ENCODE measurements around the gene CNTN1. TPM values are rescaled to one million over a fixed set of nuclear protein-coding genes. Genes with fewer than 3 reads are reported as not detected.

Gene CNTN1
- polyA plus RNA-seq, 1 donor from 2014 or later = 101 TPM

GRCh38 chr12:40996091-40996490 lies 303.9 kb downstream of the CNTN1 start:
- H3K27ac ChIP-seq (ENCODE audit: low read length) = no peak overlapping the region
- no peaks in the 10 kb centered on the region for H3K36me3 ChIP-seq (ENCODE audit: insufficient read depth, low read length)
- H4K20me1 ChIP-seq (ENCODE audit: insufficient read depth) = no peaks in the 10 kb centered on the region
- no peak for TF ChIP-seq EZH2 (IDR thresholded peaks at IDR 0.05; ENCODE audit: borderline replicate concordance, insufficient read depth, low read length, poor library complexity, severe bottlenecking)
- no peak for TF ChIP-seq EP300 (conservative IDR thresholded peaks at IDR 0.05; ENCODE audit: poor library complexity, severe bottlenecking)
- no peak for TF ChIP-seq SMC3 (conservative IDR thresholded peaks at IDR 0.05; ENCODE audit: poor library complexity)
- TF ChIP-seq CTCF (IDR thresholded peaks at IDR 0.05; ENCODE audit: poor library complexity, severe bottlenecking) = no peak
- TF ChIP-seq MXI1 (conservative IDR thresholded peaks at IDR 0.05; ENCODE audit: poor library complexity, severe bottlenecking) = no peak
- TF ChIP-seq TAF1 (IDR thresholded peaks at IDR 0.05; ENCODE audit: low read depth) = no peak
- TF ChIP-seq POLR2AphosphoS5 (IDR thresholded peaks at IDR 0.05) = no peak
- no peak for TF ChIP-seq REST (IDR thresholded peaks at IDR 0.05; ENCODE audit: borderline replicate concordance)
- no peak for TF ChIP-seq RAD21 (conservative IDR thresholded peaks at IDR 0.05)
- H2AFZ ChIP-seq (ENCODE audit: low read depth, low read length) = no peak overlapping the region
- no peaks in the 10 kb centered on the region for H3K79me2 ChIP-seq (replicated peaks; ENCODE audit: insufficient read depth, low read length)
- no peak overlapping the region for H3K4me3 ChIP-seq (ENCODE audit: low read length)
- H3K9me3 ChIP-seq (ENCODE audit: low read length) = no peaks in the 10 kb centered on the region
- H3K27me3 ChIP-seq (ENCODE audit: insufficient read depth, low read depth, low read length) = no peaks in the 10 kb centered on the region
- H3F3A ChIP-seq (ENCODE audit: insufficient read depth, low read length, poor library complexity, severe bottlenecking) = no peaks in the 10 kb centered on the region
- H3K4me2 ChIP-seq (ENCODE audit: low read length) = no peak overlapping the region
- no peak overlapping the region for H3K9ac ChIP-seq (ENCODE audit: low read length)
- no peaks in the 10 kb centered on the region for H3K9me2 ChIP-seq (ENCODE audit: insufficient read depth, low read length)

GRCh38 chr12:40999210-40999609 lies 307.0 kb downstream of the CNTN1 start:
- Histone ChIP-seq H2AFZ (ENCODE audit: low read depth, low read length) (no peak overlapping the region), H3F3A (ENCODE audit: insufficient read depth, low read length, poor library complexity, severe bottlenecking) (no peaks in the 10 kb centered on the region), H3K9ac (ENCODE audit: low read length) (no peak overlapping the region), H3K4me2 (ENCODE audit: low read length) (no peak overlapping the region), H3K79me2 (replicated peaks; ENCODE audit: insufficient read depth, low read length) (no peaks in the 10 kb centered on the region), H3K27ac (ENCODE audit: low read length) (no peak overlapping the region), H3K27me3 (ENCODE audit: insufficient read depth, low read depth, low read length) (no peaks in the 10 kb centered on the region), H3K9me2 (ENCODE audit: insufficient read depth, low read length) (no peaks in the 10 kb centered on the region), H4K20me1 (ENCODE audit: insufficient read depth) (no peaks in the 10 kb centered on the region), H3K36me3 (ENCODE audit: insufficient read depth, low read length) (no peaks in the 10 kb centered on the region), H3K4me3 (ENCODE audit: low read length) (no peak overlapping the region), H3K9me3 (ENCODE audit: low read length) (peaks cover 5% of the 10 kb centered on the region)
- TF ChIP-seq CTCF (IDR thresholded peaks at IDR 0.05; ENCODE audit: poor library complexity, severe bottlenecking) (no peak), EZH2 (IDR thresholded peaks at IDR 0.05; ENCODE audit: borderline replicate concordance, insufficient read depth, low read length, poor library complexity, severe bottlenecking) (no peak), POLR2AphosphoS5 (IDR thresholded peaks at IDR 0.05) (no peak), SMC3 (conservative IDR thresholded peaks at IDR 0.05; ENCODE audit: poor library complexity) (no peak), REST (IDR thresholded peaks at IDR 0.05; ENCODE audit: borderline replicate concordance) (no peak), MXI1 (conservative IDR thresholded peaks at IDR 0.05; ENCODE audit: poor library complexity, severe bottlenecking) (no peak), TAF1 (IDR thresholded peaks at IDR 0.05; ENCODE audit: low read depth) (no peak), EP300 (conservative IDR thresholded peaks at IDR 0.05; ENCODE audit: poor library complexity, severe bottlenecking) (no peak), RAD21 (conservative IDR thresholded peaks at IDR 0.05) (no peak)

Data from neural cell (in vitro differentiated cells).